Measurements from ENCODE around the gene TP73.

TP73 gene

GRCh38 chr1:3693321-3693720 lies 41.0 kb downstream of the TP73 start:
- H3K4me1 ChIP-seq: peaks cover 0 to 8% (median 2%) of the 10 kb centered on the region in 4 donors

GRCh38 chr1:3695326-3696217 lies 43.3 kb downstream of the TP73 start:
- peaks cover 0 to 76% of the 10 kb centered on the region in 2 donors for H3K27me3 ChIP-seq
- peak; percentile 56 to 64 for TF ChIP-seq CTCF (IDR thresholded peaks at IDR 0.05)
- peaks cover 0 to 8% (median 2%) of the 10 kb centered on the region in 4 donors for H3K4me1 ChIP-seq
- DNase-seq: no peak
- H3K36me3 ChIP-seq: no peaks in the 10 kb centered on the region
- H3K4me3 ChIP-seq: peak overlapping the region in 1 of 2 donors; percentile 12
- intact Hi-C loops (cut with DNase I; ENCODE audit: low total_unique reads): no loop called here
- H3K9me3 ChIP-seq: no peaks in the 10 kb centered on the region
- H3K27ac ChIP-seq: no peak overlapping the region

More at GRCh38 chr1:3693321-3693720, 41.0 kb downstream of the TP73 start:
- Histone ChIP-seq H3K27ac (no peak overlapping the region), H3K4me3 (no peak overlapping the region), H3K27me3 (peaks cover 0 to 77% of the 10 kb centered on the region in 2 donors), H3K36me3 (no peaks in the 10 kb centered on the region), H3K9me3 (no peaks in the 10 kb centered on the region)
- no peak for TF ChIP-seq CTCF (IDR thresholded peaks at IDR 0.05)
- no peak for DNase-seq
- intact Hi-C loops (cut with DNase I; ENCODE audit: low total_unique reads): no loop called here

- no peaks in the 10 kb centered on the region for H3K36me3 ChIP-seq
- TF ChIP-seq CTCF (IDR thresholded peaks at IDR 0.05): no peak
- no peak overlapping the region for H3K27ac ChIP-seq
- no peak overlapping the region for H3K4me3 ChIP-seq
- no peak for DNase-seq
- H3K4me1 ChIP-seq: peaks cover 0 to 8% (median 2%) of the 10 kb centered on the region in 4 donors
- H3K27me3 ChIP-seq: peaks cover 0 to 76% of the 10 kb centered on the region in 2 donors
- intact Hi-C loops (cut with DNase I; ENCODE audit: low total_unique reads): no loop called here
- no peaks in the 10 kb centered on the region for H3K9me3 ChIP-seq
Observed at GRCh38 chr1:3696689-3697088, 44.4 kb downstream of the TP73 start.

GRCh38 chr1:3697104-3697503 lies 44.8 kb downstream of the TP73 start:
- peaks cover 0 to 8% (median 2%) of the 10 kb centered on the region in 4 donors for H3K4me1 ChIP-seq
- no peak for DNase-seq
- TF ChIP-seq CTCF (IDR thresholded peaks at IDR 0.05): no peak
- peaks cover 0 to 79% of the 10 kb centered on the region in 2 donors for H3K27me3 ChIP-seq
- H3K9me3 ChIP-seq: no peaks in the 10 kb centered on the region
- no peaks in the 10 kb centered on the region for H3K36me3 ChIP-seq
- no peak overlapping the region for H3K4me3 ChIP-seq
- intact Hi-C loops (cut with DNase I; ENCODE audit: low total_unique reads): no loop called here
- H3K27ac ChIP-seq: no peak overlapping the region

- Histone ChIP-seq H3K4me1 (peaks cover 0 to 10% (median 4%) of the 10 kb centered on the region in 4 donors), H3K4me3 (no peak overlapping the region), H3K9me3 (no peaks in the 10 kb centered on the region), H3K36me3 (no peaks in the 10 kb centered on the region), H3K27me3 (peaks cover 0 to 78% of the 10 kb centered on the region in 2 donors), H3K27ac (no peak overlapping the region)
- intact Hi-C loops (cut with DNase I; ENCODE audit: low total_unique reads): no loop called here
- DNase-seq: no peak
- TF ChIP-seq CTCF (IDR thresholded peaks at IDR 0.05): no peak
Observed at GRCh38 chr1:3697810-3698209, 45.5 kb downstream of the TP73 start.
